Measurements from ENCODE around the gene NXPH2.
"Not testable (repeated sequence)": the region's sequence is repeated elsewhere in the genome, so short reads cannot be mapped to it uniquely, and the experiment has no call there.

Gene NXPH2

GRCh38 chr2:138742441-138743057 lies 37.6 kb downstream of the NXPH2 start:
- Histone ChIP-seq H3K4me3 (ENCODE audit: low read depth, low read length, poor library complexity, severe bottlenecking) (no peak overlapping the region), H3K27ac (ENCODE audit: low read depth, low read length, poor library complexity, severe bottlenecking) (no peak overlapping the region), H3K36me3 (ENCODE audit: insufficient read depth, low read length) (no peaks in the 10 kb centered on the region), H4K20me1 (ENCODE audit: insufficient read depth, low read length) (no peaks in the 10 kb centered on the region), H3K9me2 (ENCODE audit: low read depth, low read length) (no peaks in the 10 kb centered on the region), H3K9ac (ENCODE audit: low read length) (no peak overlapping the region), H3K4me2 (ENCODE audit: low read length) (no peak overlapping the region), H3K79me2 (ENCODE audit: insufficient read depth, low read length) (no peaks in the 10 kb centered on the region), H3K27me3 (ENCODE audit: insufficient read depth, low read length) (no peaks in the 10 kb centered on the region), H3K9me3 (ENCODE audit: low read length) (no peaks in the 10 kb centered on the region), H2AFZ (ENCODE audit: low read length) (no peak overlapping the region), H3F3A (ENCODE audit: insufficient read depth, low read length) (no peaks in the 10 kb centered on the region), H3K4me1 (ENCODE audit: insufficient read depth, low read length, severe bottlenecking) (no peaks in the 10 kb centered on the region)
- TF ChIP-seq CTCF (IDR thresholded peaks at IDR 0.05; ENCODE audit: low read length) (no peak), EZH2 (IDR thresholded peaks at IDR 0.05; ENCODE audit: borderline replicate concordance, low read length) (no peak)

- no peak overlapping the region for H3K9ac ChIP-seq (ENCODE audit: low read length)
Measured at GRCh38 chr2:138741851-138742250, 38.3 kb downstream of the NXPH2 start.

GRCh38 chr2:138737009-138737554 lies 43.1 kb downstream of the NXPH2 start:
- H3K9me3 ChIP-seq (ENCODE audit: low read length); H3F3A ChIP-seq (ENCODE audit: insufficient read depth, low read length); H3K9ac ChIP-seq (ENCODE audit: low read length); H2AFZ ChIP-seq (ENCODE audit: low read length); H3K9me2 ChIP-seq (ENCODE audit: low read depth, low read length); H3K36me3 ChIP-seq (ENCODE audit: insufficient read depth, low read length); H3K79me2 ChIP-seq (ENCODE audit: insufficient read depth, low read length); H3K27ac ChIP-seq (ENCODE audit: low read depth, low read length, poor library complexity, severe bottlenecking); H4K20me1 ChIP-seq (ENCODE audit: insufficient read depth, low read length); H3K4me3 ChIP-seq (ENCODE audit: low read depth, low read length, poor library complexity, severe bottlenecking); H3K4me2 ChIP-seq (ENCODE audit: low read length); H3K4me1 ChIP-seq (ENCODE audit: insufficient read depth, low read length, severe bottlenecking); H3K27me3 ChIP-seq (ENCODE audit: insufficient read depth, low read length): not testable (repeated sequence)

More at GRCh38 chr2:138741851-138742250, 38.3 kb downstream of the NXPH2 start:
- Histone ChIP-seq H4K20me1 (ENCODE audit: insufficient read depth, low read length) (no peaks in the 10 kb centered on the region), H3K27me3 (ENCODE audit: insufficient read depth, low read length) (no peaks in the 10 kb centered on the region), H2AFZ (ENCODE audit: low read length) (no peak overlapping the region), H3K79me2 (ENCODE audit: insufficient read depth, low read length) (no peaks in the 10 kb centered on the region), H3F3A (ENCODE audit: insufficient read depth, low read length) (no peaks in the 10 kb centered on the region), H3K9me3 (ENCODE audit: low read length) (no peaks in the 10 kb centered on the region), H3K4me3 (ENCODE audit: low read depth, low read length, poor library complexity, severe bottlenecking) (no peak overlapping the region), H3K4me2 (ENCODE audit: low read length) (no peak overlapping the region), H3K36me3 (ENCODE audit: insufficient read depth, low read length) (no peaks in the 10 kb centered on the region), H3K4me1 (ENCODE audit: insufficient read depth, low read length, severe bottlenecking) (no peaks in the 10 kb centered on the region), H3K9me2 (ENCODE audit: low read depth, low read length) (no peaks in the 10 kb centered on the region), H3K27ac (ENCODE audit: low read depth, low read length, poor library complexity, severe bottlenecking) (no peak overlapping the region)
- TF ChIP-seq EZH2 (IDR thresholded peaks at IDR 0.05; ENCODE audit: borderline replicate concordance, low read length) (no peak), CTCF (IDR thresholded peaks at IDR 0.05; ENCODE audit: low read length) (no peak)

GRCh38 chr2:138732651-138733050 lies 47.5 kb downstream of the NXPH2 start:
- no peak for TF ChIP-seq CTCF (IDR thresholded peaks at IDR 0.05; ENCODE audit: low read length)
- TF ChIP-seq EZH2 (IDR thresholded peaks at IDR 0.05; ENCODE audit: borderline replicate concordance, low read length), result no peak
- Histone ChIP-seq H4K20me1 (ENCODE audit: insufficient read depth, low read length) (no peaks in the 10 kb centered on the region), H3K27me3 (ENCODE audit: insufficient read depth, low read length) (no peaks in the 10 kb centered on the region), H3K79me2 (ENCODE audit: insufficient read depth, low read length) (no peaks in the 10 kb centered on the region), H2AFZ (ENCODE audit: low read length) (no peak overlapping the region), H3K9ac (ENCODE audit: low read length) (no peak overlapping the region), H3F3A (ENCODE audit: insufficient read depth, low read length) (no peaks in the 10 kb centered on the region), H3K27ac (ENCODE audit: low read depth, low read length, poor library complexity, severe bottlenecking) (no peak overlapping the region), H3K4me2 (ENCODE audit: low read length) (no peak overlapping the region), H3K9me3 (ENCODE audit: low read length) (no peaks in the 10 kb centered on the region), H3K4me1 (ENCODE audit: insufficient read depth, low read length, severe bottlenecking) (no peaks in the 10 kb centered on the region), H3K36me3 (ENCODE audit: insufficient read depth, low read length) (no peaks in the 10 kb centered on the region), H3K9me2 (ENCODE audit: low read depth, low read length) (no peaks in the 10 kb centered on the region), H3K4me3 (ENCODE audit: low read depth, low read length, poor library complexity, severe bottlenecking) (no peak overlapping the region)
